PC-3 (cell line): ENCODE results near the gene TGM2. TPM values are rescaled to one million over a fixed set of nuclear protein-coding genes. Genes with fewer than 3 reads are reported as not detected.

ENCODE experiments used
- ATAC-seq: fragments of 200-7000 bp; cut with Tn5 transposase; 2 replicates; pipeline ENCODE4 v1.9.1; 2020; ENCODE audit warnings: mild to moderate bottlenecking, moderate library complexity
- BruUV-seq: library from RNA; stranded (reverse); fragments of 400-500 nt; replicated peaks from 2 replicates; lab custom pipeline; 2021; lab: Mats Ljungman, UMichigan
- CTCF ChIA-PET: fragments of 300-600 bp; sonication (Branson Sonifier 250); formaldehyde crosslinking; loops from one replicate; lab custom pipeline; 2022; ENCODE audit warnings: antibody characterized with exemption; lab: Charles Lee
- POLR2A ChIA-PET: fragments of 300-600 bp; sonication (Branson Sonifier 250); formaldehyde crosslinking; loops from one replicate; lab custom pipeline; 2022; ENCODE audit warnings: antibody characterized with exemption; ENCODE audit not compliant: unreplicated experiment; lab: Charles Lee
- DNase-seq: peaks from one replicate; pipeline ENCODE4 v3.0.0-alpha.2; 2015
- H2AFZ ChIP-seq: fragments of 300-600 bp; sonication (generic); 2 replicates; pipeline ENCODE4 v1.6.0; 2016; ENCODE audit warnings: antibody characterized with exemption, low read length
- H3F3A ChIP-seq: fragments of 300-600 bp; sonication (generic); one replicate; pipeline ENCODE4 v1.6.0; 2017; ENCODE audit warnings: antibody characterized with exemption, low read length, control low read depth, mild to moderate bottlenecking; ENCODE audit not compliant: unreplicated experiment
- H3K27ac ChIP-seq: fragments of 300-600 bp; sonication (generic); 2 replicates; pipeline ENCODE4 v1.5.1; 2016; ENCODE audit warnings: mild to moderate bottlenecking, low read length
- H3K27me3 ChIP-seq: fragments of 300-600 bp; sonication (generic); 2 replicates; pipeline ENCODE4 v1.6.1; 2016; ENCODE audit warnings: low read length, mixed read lengths
- H3K36me3 ChIP-seq: fragments of 300-600 bp; sonication (generic); 2 replicates; pipeline ENCODE4 v1.6.1; 2016; ENCODE audit warnings: low read depth, mixed run types, low read length, mixed read lengths
- H3K4me1 ChIP-seq: fragments of 300-600 bp; sonication (generic); 2 replicates; pipeline ENCODE4 v1.5.1; 2016; ENCODE audit warnings: low read length; ENCODE audit not compliant: insufficient read depth
- H3K4me2 ChIP-seq: fragments of 300-600 bp; sonication (generic); 2 replicates; pipeline ENCODE4 v1.6.0; 2016; ENCODE audit warnings: low read length
- H3K4me3 ChIP-seq: fragments of 300-600 bp; sonication (generic); 2 replicates; pipeline ENCODE4 v1.5.1; 2016; ENCODE audit warnings: mild to moderate bottlenecking, low read length, mixed read lengths
- H3K79me2 ChIP-seq: fragments of 300-600 bp; sonication (generic); 2 replicates; pipeline ENCODE4 v1.6.1; 2017; ENCODE audit warnings: low read length, mixed read lengths
- H3K9ac ChIP-seq: fragments of 300-600 bp; sonication (generic); 2 replicates; pipeline ENCODE4 v1.6.0; 2016; ENCODE audit warnings: mild to moderate bottlenecking, low read length
- H3K9me2 ChIP-seq: fragments of 300-600 bp; sonication (generic); replicated peaks from 2 replicates; pipeline ENCODE4 v1.6.1; 2016; ENCODE audit warnings: mixed run types, low read length, mixed read lengths
- H3K9me3 ChIP-seq: fragments of 300-600 bp; sonication (generic); 2 replicates; pipeline ENCODE4 v1.6.1; 2016; ENCODE audit warnings: low read length, mixed read lengths
- H4K20me1 ChIP-seq: fragments of 300-600 bp; sonication (generic); 2 replicates; pipeline ENCODE4 v1.6.1; 2016; ENCODE audit warnings: low read length, mixed read lengths
- EZH2 ChIP-seq: fragments of 300-600 bp; sonication (generic); IDR thresholded peaks from one replicate; pipeline ENCODE4 v1.6.1; 2017; ENCODE audit warnings: antibody characterized with exemption, mild to moderate bottlenecking, low read length; ENCODE audit not compliant: unreplicated experiment
- EZH2phosphoT487 ChIP-seq: fragments of 300-600 bp; sonication (generic); IDR thresholded peaks from 2 replicates; pipeline ENCODE4 v1.6.1; 2018; ENCODE audit warnings: mild to moderate bottlenecking, antibody characterized with exemption, low read length, borderline replicate concordance
- intact Hi-C: fragments of 100-400 bp; cut with micrococcal nuclease; formaldehyde crosslinking; loops from 2 replicates; pipeline ENCODE4 v1.9.0; 2023
- total RNA-seq: library from RNA; depleted of rRNA; stranded (reverse); fragments of >200 nt; gene quantifications from 2 replicates; pipeline ENCODE4 v1.2.3, GENCODE V29; 2014
- TF ChIP-seq, protein P1 (sequence below): fragments of 300-600 bp; sonication (generic); conservative IDR thresholded peaks from 2 replicates; pipeline ENCODE4 v1.5.1; 2017; ENCODE audit warnings: antibody characterized with exemption, low read depth, mild to moderate bottlenecking, low read length

The TGM2 gene
- total RNA-seq, 1 experiment from 2014 or later = 583 TPM

DNA sequence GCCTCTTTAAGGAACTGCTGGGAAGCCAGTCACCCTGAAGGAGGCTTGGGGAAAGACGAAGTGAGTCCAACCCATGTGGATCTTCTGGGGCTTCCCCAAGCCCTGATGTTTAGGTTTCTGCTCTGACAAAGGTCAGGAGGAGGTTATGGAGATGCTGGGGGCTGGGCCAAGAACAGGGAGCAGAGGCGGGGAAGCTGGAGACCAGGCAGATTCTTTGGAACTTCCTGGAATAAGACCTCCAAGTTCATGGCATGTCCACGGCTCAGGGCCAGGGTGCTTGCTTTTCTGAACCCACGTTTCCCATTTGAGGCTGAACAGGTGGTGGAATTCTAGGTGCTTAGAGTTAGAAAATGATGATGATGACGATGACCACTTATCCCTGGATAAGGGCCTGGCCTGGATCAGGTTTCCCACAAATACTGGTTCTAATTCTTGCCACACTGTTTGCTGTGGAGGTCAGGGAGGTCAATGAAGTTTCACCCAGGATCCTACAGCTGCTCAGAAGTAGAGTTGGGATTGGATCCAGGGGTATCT is 30.0 kb upstream of the TGM2 start:
- no peak overlapping the region for H3K9ac ChIP-seq
- no peaks in the 10 kb centered on the region for H3K79me2 ChIP-seq
- ATAC-seq (no peak), DNase-seq (no peak)
- CTCF ChIA-PET = no interaction called here
- TF ChIP-seq EZH2phosphoT487 (no peak), EZH2 (no peak)
- TF ChIP-seq, protein P1, sequence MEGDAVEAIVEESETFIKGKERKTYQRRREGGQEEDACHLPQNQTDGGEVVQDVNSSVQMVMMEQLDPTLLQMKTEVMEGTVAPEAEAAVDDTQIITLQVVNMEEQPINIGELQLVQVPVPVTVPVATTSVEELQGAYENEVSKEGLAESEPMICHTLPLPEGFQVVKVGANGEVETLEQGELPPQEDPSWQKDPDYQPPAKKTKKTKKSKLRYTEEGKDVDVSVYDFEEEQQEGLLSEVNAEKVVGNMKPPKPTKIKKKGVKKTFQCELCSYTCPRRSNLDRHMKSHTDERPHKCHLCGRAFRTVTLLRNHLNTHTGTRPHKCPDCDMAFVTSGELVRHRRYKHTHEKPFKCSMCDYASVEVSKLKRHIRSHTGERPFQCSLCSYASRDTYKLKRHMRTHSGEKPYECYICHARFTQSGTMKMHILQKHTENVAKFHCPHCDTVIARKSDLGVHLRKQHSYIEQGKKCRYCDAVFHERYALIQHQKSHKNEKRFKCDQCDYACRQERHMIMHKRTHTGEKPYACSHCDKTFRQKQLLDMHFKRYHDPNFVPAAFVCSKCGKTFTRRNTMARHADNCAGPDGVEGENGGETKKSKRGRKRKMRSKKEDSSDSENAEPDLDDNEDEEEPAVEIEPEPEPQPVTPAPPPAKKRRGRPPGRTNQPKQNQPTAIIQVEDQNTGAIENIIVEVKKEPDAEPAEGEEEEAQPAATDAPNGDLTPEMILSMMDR = no peak
- no peak overlapping the region for H2AFZ ChIP-seq
- intact Hi-C loops = no loop called here
- no peaks in the 10 kb centered on the region for H3K9me2 ChIP-seq
- H3K27me3 ChIP-seq = no peaks in the 10 kb centered on the region
- POLR2A ChIA-PET = no interaction called here
- no peaks in the 10 kb centered on the region for H3K9me3 ChIP-seq
- 0 out of 2 replicates have a peak, but pooled peaks cover 8% of the 10 kb centered on the region for H3K4me1 ChIP-seq
- H3F3A ChIP-seq = no peaks in the 10 kb centered on the region
- no peaks in the 10 kb centered on the region for H3K36me3 ChIP-seq
- no TSS peak for BruUV-seq
- no peak overlapping the region for H3K4me2 ChIP-seq
- no peaks in the 10 kb centered on the region for H4K20me1 ChIP-seq
- no peak overlapping the region for H3K4me3 ChIP-seq
- no peak overlapping the region for H3K27ac ChIP-seq

DNA sequence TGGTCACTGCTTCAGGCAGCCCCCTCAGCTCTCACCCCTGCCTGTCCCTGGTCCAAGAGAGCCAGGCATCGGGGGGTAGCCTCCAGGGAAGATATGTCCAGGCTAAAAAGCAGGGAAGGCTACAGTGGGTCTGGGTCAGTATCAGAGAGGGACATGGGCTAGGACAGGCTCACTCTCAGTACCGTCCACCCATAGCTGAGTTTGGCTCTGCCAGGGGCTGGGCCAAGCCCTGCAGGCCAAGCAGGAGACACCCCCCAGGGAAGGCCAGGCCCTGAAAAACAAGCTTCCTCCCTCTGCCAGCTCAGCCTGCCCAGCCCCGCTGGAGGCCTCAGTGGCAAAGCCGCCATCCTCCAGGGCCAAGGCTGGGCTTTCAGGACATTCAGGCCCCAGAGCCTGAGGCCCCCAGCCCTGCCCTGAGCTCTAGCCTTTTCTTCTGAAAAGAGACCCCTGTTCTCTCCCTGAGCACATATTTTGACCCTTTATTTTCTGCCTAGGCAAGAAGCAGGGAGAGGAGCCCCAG is 28.6 kb upstream of the TGM2 start:
- Histone ChIP-seq H3K4me2 (no peak overlapping the region), H4K20me1 (no peaks in the 10 kb centered on the region), H3K4me3 (no peak overlapping the region), H3K79me2 (no peaks in the 10 kb centered on the region), H3K36me3 (no peaks in the 10 kb centered on the region), H2AFZ (no peak overlapping the region), H3K27me3 (no peaks in the 10 kb centered on the region), H3K9ac (no peak overlapping the region), H3K9me2 (no peaks in the 10 kb centered on the region), H3K4me1 (0 out of 2 replicates have a peak, but pooled peaks cover 8% of the 10 kb centered on the region), H3F3A (no peaks in the 10 kb centered on the region), H3K9me3 (no peaks in the 10 kb centered on the region), H3K27ac (no peak overlapping the region)
- intact Hi-C loops = no loop called here
- BruUV-seq = no TSS peak
- no peak for ATAC-seq
- POLR2A ChIA-PET = no interaction called here
- DNase-seq = no peak
- CTCF ChIA-PET = no interaction called here
- TF ChIP-seq EZH2phosphoT487 (no peak), EZH2 (no peak)
- TF ChIP-seq, protein P1 = no peak

DNA sequence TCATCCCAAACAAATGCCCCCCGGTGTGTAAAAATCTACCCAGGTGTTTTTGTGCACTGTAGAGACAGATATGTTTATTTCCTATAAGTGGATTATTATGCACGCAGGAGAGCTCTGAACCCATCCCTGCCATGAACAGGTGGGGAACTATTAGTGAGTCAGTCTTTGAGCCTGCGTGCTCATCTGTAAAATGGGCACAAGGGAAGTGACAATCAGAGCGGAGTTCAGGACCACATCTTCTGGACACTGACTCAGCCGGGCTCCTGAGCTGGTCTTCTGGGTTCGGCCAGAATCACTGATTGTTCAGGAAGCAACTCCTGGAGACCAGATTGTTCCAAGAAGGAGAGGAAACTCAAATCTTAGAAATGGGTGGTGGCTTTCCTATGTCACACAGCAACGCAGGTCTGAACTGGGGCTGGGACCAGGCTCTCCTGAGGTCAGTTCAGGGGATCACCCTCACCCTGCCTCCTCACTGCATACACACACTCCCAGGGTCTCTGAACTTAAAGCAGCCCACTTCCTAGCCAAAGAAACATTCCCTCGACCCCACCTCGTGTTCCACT is 27.3 kb upstream of the TGM2 start:
- TF ChIP-seq, protein P1 = no peak
- no peak for TF ChIP-seq EZH2
- no peak for TF ChIP-seq EZH2phosphoT487
- CTCF ChIA-PET = no interaction called here
- H3K4me3 ChIP-seq = no peak overlapping the region
- POLR2A ChIA-PET = no interaction called here
- no peaks in the 10 kb centered on the region for H3K79me2 ChIP-seq
- BruUV-seq = no TSS peak
- peaks cover 9% of the 10 kb centered on the region for H3K4me1 ChIP-seq
- no peaks in the 10 kb centered on the region for H3K9me3 ChIP-seq
- no peaks in the 10 kb centered on the region for H3K9me2 ChIP-seq
- H3F3A ChIP-seq = no peaks in the 10 kb centered on the region
- no peaks in the 10 kb centered on the region for H4K20me1 ChIP-seq
- H3K4me2 ChIP-seq = no peak overlapping the region
- no peak for ATAC-seq
- H3K9ac ChIP-seq = no peak overlapping the region
- intact Hi-C loops = no loop called here
- no peak overlapping the region for H3K27ac ChIP-seq
- no peak overlapping the region for H2AFZ ChIP-seq
- H3K27me3 ChIP-seq = no peaks in the 10 kb centered on the region
- DNase-seq = no peak
- H3K36me3 ChIP-seq = no peaks in the 10 kb centered on the region
